Neural crest cell (in vitro differentiated cells): ENCODE results near the gene NDUFV2. TPM values are rescaled to one million over a fixed set of nuclear protein-coding genes. Genes with fewer than 3 reads are reported as not detected.

Experiments
- DNase-seq: peaks from one replicate; pipeline ENCODE4 v3.0.0; 2021; ENCODE audit warnings: low read depth, mixed read lengths, low spot score
- H3K27ac Mint-ChIP-seq: one replicate; pipeline ENCODE4 v1.8.0; 2021; ENCODE audit warnings: mild to moderate bottlenecking, mixed read lengths; ENCODE audit not compliant: unreplicated experiment
- H3K27me3 Mint-ChIP-seq: 2 replicates; pipeline ENCODE4 v1.8.0; 2021; ENCODE audit warnings: low read depth, mild to moderate bottlenecking, mixed read lengths
- H3K36me3 Mint-ChIP-seq: 2 replicates; pipeline ENCODE4 v1.8.0; 2021; ENCODE audit warnings: low read depth, mild to moderate bottlenecking, mixed read lengths
- H3K4me1 Mint-ChIP-seq: 2 replicates; pipeline ENCODE4 v1.8.0; 2021; ENCODE audit warnings: mixed read lengths
- H3K4me3 Mint-ChIP-seq: one replicate; pipeline ENCODE4 v1.8.0; 2021; ENCODE audit warnings: mild to moderate bottlenecking, mixed read lengths
- H3K9me3 Mint-ChIP-seq: 2 replicates; pipeline ENCODE4 v1.8.0; 2021; ENCODE audit warnings: mixed read lengths
- total RNA-seq: library from RNA; stranded (reverse); gene quantifications from 2 replicates; pipeline ENCODE4 v1.2.1, GENCODE V29; 2021
- TF ChIP-seq, protein P1 (sequence below): fragments of 200-600 bp; sonication (generic); conservative IDR thresholded peaks from 2 replicates; pipeline ENCODE4 v1.5.0; 2021; ENCODE audit warnings: antibody characterized with exemption, mild to moderate bottlenecking

The NDUFV2 gene
- total RNA-seq, 1 donor from 2014 or later = 144 TPM

DNA sequence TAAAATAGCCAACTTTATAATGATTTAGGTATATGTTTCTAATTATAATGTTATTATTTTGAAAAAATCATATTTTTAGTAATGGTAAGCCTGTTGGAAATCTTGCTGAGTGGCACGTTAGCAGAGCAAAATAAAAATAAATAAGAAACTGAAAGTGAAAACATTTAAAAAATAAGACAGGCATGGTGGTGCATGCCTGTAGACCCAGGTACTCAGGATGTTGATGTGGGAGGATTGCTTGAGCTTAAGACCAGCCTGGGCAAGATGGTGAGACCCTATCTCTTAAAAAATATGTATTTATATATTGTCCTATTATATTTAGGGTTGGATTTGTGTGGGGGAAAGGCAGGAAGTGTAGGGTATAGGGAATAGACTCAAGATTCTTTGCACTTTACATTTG is 18.3 kb downstream of the NDUFV2 start:
- no peak for DNase-seq
- H3K4me3 Mint-ChIP-seq = no peak overlapping the region
- no peaks in the 10 kb centered on the region for H3K27me3 Mint-ChIP-seq
- H3K9me3 Mint-ChIP-seq = no peaks in the 10 kb centered on the region
- peaks cover 9% of the 10 kb centered on the region for H3K4me1 Mint-ChIP-seq
- TF ChIP-seq, protein P1, sequence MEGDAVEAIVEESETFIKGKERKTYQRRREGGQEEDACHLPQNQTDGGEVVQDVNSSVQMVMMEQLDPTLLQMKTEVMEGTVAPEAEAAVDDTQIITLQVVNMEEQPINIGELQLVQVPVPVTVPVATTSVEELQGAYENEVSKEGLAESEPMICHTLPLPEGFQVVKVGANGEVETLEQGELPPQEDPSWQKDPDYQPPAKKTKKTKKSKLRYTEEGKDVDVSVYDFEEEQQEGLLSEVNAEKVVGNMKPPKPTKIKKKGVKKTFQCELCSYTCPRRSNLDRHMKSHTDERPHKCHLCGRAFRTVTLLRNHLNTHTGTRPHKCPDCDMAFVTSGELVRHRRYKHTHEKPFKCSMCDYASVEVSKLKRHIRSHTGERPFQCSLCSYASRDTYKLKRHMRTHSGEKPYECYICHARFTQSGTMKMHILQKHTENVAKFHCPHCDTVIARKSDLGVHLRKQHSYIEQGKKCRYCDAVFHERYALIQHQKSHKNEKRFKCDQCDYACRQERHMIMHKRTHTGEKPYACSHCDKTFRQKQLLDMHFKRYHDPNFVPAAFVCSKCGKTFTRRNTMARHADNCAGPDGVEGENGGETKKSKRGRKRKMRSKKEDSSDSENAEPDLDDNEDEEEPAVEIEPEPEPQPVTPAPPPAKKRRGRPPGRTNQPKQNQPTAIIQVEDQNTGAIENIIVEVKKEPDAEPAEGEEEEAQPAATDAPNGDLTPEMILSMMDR = no peak
- H3K36me3 Mint-ChIP-seq = peaks cover 10% of the 10 kb centered on the region
- H3K27ac Mint-ChIP-seq = no peak overlapping the region

DNA sequence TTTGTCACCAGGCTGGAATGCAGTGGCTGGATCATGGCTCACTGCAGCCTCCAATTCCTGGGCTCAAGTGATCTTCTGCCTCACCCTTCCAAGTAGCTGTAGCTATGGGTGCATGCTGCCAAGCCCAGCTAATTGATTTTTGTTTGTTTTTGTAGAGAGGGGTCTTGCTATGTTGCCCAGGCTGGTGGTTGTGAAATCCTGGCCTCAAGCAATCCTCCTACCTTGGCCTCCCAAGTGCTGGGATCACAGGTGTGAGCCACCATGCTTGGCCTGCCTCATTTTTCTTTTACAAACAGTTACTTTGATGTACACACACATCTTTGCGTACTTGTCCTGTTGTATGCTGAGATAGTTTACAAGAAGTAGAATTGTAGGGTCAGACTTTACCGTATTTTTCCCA is 21.0 kb downstream of the NDUFV2 start:
- TF ChIP-seq, protein P1 = no peak
- Mint-ChIP-seq H3K9me3 (no peaks in the 10 kb centered on the region), H3K4me1 (no peaks in the 10 kb centered on the region), H3K27ac (no peak overlapping the region), H3K36me3 (peaks cover 9% of the 10 kb centered on the region), H3K27me3 (no peaks in the 10 kb centered on the region), H3K4me3 (no peak overlapping the region)
- DNase-seq = no peak

DNA sequence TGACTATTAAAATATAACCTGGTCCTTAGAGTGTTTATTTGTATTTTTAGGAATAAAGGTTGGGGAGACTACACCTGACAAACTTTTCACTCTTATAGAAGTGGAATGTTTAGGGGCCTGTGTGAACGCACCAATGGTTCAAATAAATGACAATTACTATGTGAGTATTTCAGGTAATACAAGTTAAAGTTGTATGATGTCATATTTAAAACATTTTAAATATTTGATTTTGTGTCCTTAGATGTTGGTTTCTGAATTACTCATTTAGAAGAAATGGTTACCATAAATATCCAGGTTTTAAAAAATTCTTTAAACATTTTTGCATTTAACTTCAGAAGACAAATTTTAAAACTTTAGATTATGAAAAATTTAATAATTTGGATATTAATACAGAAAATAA is 22.3 kb downstream of the NDUFV2 start:
- Mint-ChIP-seq H3K4me1 (no peaks in the 10 kb centered on the region), H3K27me3 (no peaks in the 10 kb centered on the region), H3K36me3 (peaks cover 9% of the 10 kb centered on the region), H3K27ac (no peak overlapping the region), H3K9me3 (no peaks in the 10 kb centered on the region), H3K4me3 (no peak overlapping the region)
- no peak for DNase-seq
- TF ChIP-seq, protein P1 = no peak

DNA sequence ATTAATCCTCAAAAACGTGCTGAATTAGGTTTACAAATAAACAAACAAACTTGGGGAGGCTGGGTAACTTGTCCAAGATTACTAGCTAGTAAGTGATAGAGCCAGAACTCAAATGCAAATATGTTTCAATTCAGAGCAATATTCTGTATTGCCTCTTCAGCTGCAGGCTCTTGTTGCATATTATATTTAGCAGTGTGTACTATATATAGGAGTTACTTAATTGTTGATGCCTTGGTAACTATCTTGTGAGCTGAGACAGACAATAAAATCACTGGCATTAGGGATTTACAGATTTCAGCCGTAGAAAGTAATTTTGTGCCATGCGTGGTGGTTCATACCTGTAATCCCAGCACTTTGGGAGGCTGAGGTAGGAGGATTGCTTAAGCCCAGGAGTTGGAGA is 23.8 kb downstream of the NDUFV2 start:
- Mint-ChIP-seq H3K4me1 (no peaks in the 10 kb centered on the region), H3K36me3 (peaks cover 9% of the 10 kb centered on the region), H3K27ac (no peak overlapping the region), H3K4me3 (no peak overlapping the region), H3K27me3 (no peaks in the 10 kb centered on the region), H3K9me3 (no peaks in the 10 kb centered on the region)
- DNase-seq = no peak
- TF ChIP-seq, protein P1 = no peak

DNA sequence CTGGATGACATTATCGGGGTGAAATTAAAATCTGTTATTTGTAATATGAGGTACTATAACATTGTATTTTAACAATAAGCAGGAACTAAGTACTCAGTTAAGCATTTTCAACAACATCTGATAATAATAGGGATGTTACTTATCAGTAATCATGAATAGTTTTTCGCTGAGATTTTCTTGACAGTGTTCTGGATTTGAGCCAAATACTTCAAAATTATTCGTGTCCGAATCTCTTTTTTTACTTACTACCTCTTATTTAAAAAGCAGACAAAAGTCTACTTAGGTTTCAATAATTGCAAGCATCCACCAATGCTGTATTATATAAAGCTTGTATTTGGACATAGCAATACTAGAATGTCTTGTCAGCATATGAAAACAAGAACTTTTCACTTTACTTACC is 27.7 kb downstream of the NDUFV2 start:
- no peak for DNase-seq
- H3K9me3 Mint-ChIP-seq = no peaks in the 10 kb centered on the region
- H3K4me1 Mint-ChIP-seq = peaks cover under 1% of the 10 kb centered on the region
- H3K4me3 Mint-ChIP-seq = no peak overlapping the region
- TF ChIP-seq, protein P1 = no peak
- H3K27me3 Mint-ChIP-seq = no peaks in the 10 kb centered on the region
- H3K27ac Mint-ChIP-seq = no peak overlapping the region
- peaks cover 7% of the 10 kb centered on the region for H3K36me3 Mint-ChIP-seq

DNA sequence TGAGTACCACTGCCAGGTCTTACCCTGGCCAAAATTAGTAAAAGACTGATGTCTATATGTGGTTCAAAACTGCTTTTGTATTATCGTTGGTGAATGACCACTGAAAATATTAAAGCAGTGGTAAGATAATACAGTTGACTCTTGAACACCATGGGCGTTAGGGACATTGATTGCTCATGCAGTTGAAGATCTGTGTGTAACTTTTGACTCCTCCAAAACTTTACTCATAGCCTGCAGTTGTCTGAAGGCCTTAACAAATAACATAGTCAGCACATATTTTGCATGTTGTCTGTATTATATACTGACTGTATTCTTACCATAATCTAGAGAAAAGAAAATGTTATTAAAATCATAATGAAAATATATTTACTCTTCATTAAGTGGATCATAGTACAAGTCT is 28.3 kb downstream of the NDUFV2 start:
- Mint-ChIP-seq H3K4me3 (no peak overlapping the region), H3K4me1 (peaks cover 6% of the 10 kb centered on the region), H3K27me3 (no peaks in the 10 kb centered on the region), H3K27ac (no peak overlapping the region), H3K9me3 (no peaks in the 10 kb centered on the region), H3K36me3 (peaks cover 7% of the 10 kb centered on the region)
- TF ChIP-seq, protein P1 = no peak
- DNase-seq = no peak
